WTC11 (cell line): ENCODE results near the gene ATP6V1D. TPM values are rescaled to one million over a fixed set of nuclear protein-coding genes. Genes with fewer than 3 reads are reported as not detected.

Experiments used
- ATAC-seq: fragments of 200-7000 bp; cut with Tn5 transposase; 2 replicates; pipeline ENCODE4 v1.10.0; 2021; ENCODE audit warnings: mild to moderate bottlenecking, moderate library complexity
- CTCF ChIA-PET: fragments of 300-600 bp; sonication (Branson Sonifier 250); formaldehyde crosslinking; loops from one replicate; lab custom pipeline; 2021; ENCODE audit warnings: antibody characterized with exemption; lab: Charles Lee
- POLR2A ChIA-PET: fragments of 350-600 bp; sonication (Branson Sonifier 250); formaldehyde crosslinking; loops from one replicate; lab custom pipeline; 2021; ENCODE audit warnings: antibody characterized with exemption; lab: Charles Lee
- DNase-seq: peaks from one replicate; pipeline ENCODE4 v3.0.0; 2021; ENCODE audit warnings: low spot score
- H3K27ac Mint-ChIP-seq: 2 replicates; pipeline ENCODE4 v1.8.0; 2021; ENCODE audit warnings: mixed read lengths
- H3K27me3 Mint-ChIP-seq: 2 replicates; pipeline ENCODE4 v1.8.0; 2021; ENCODE audit warnings: low read depth, mild to moderate bottlenecking, moderate library complexity, mixed read lengths
- H3K36me3 Mint-ChIP-seq: 2 replicates; pipeline ENCODE4 v1.8.0; 2021; ENCODE audit warnings: mixed read lengths
- H3K4me1 Mint-ChIP-seq: 2 replicates; pipeline ENCODE4 v1.8.0; 2022; ENCODE audit warnings: mixed read lengths
- H3K4me3 Mint-ChIP-seq: 2 replicates; pipeline ENCODE4 v1.8.0; 2021; ENCODE audit warnings: mild to moderate bottlenecking, moderate library complexity, mixed read lengths
- H3K9me3 Mint-ChIP-seq: 2 replicates; pipeline ENCODE4 v1.8.0; 2021; ENCODE audit warnings: mixed read lengths
- ELF4 ChIP-seq: sonication (generic); formaldehyde crosslinking; IDR thresholded peaks from 2 replicates; pipeline ENCODE4 v1.8.1; 2022; ENCODE audit warnings: low read depth, mild to moderate bottlenecking, moderate library complexity, missing genetic modification reagents
- ESRRA ChIP-seq: sonication (generic); formaldehyde crosslinking; IDR thresholded peaks from 2 replicates; pipeline ENCODE4 v1.8.1; 2022; ENCODE audit warnings: mild to moderate bottlenecking, missing genetic modification reagents, borderline replicate concordance
- GRHL2 ChIP-seq: fragments of 250-450 bp; sonication (Bioruptor Pico); IDR thresholded peaks from 2 replicates; pipeline ENCODE4 v1.8.0; 2022; ENCODE audit warnings: mild to moderate bottlenecking, moderate library complexity; ENCODE audit not compliant: insufficient replicate concordance, severe bottlenecking
- IRF2 ChIP-seq: sonication (generic); formaldehyde crosslinking; IDR thresholded peaks from 2 replicates; pipeline ENCODE4 v1.8.0; 2022; ENCODE audit warnings: low read depth, missing genetic modification reagents, borderline replicate concordance
- JUN ChIP-seq: sonication (generic); formaldehyde crosslinking; IDR thresholded peaks from 2 replicates; pipeline ENCODE4 v1.8.0; 2023; ENCODE audit warnings: mild to moderate bottlenecking, missing genetic modification reagents
- KAT7 ChIP-seq: sonication (generic); formaldehyde crosslinking; IDR thresholded peaks from 2 replicates; pipeline ENCODE4 v1.8.1; 2023; ENCODE audit warnings: missing genetic modification reagents, mild to moderate bottlenecking, borderline replicate concordance
- MYBL2 ChIP-seq: sonication (generic); formaldehyde crosslinking; IDR thresholded peaks from 2 replicates; pipeline ENCODE4 v1.8.1; 2023; ENCODE audit warnings: mild to moderate bottlenecking, moderate library complexity, missing genetic modification reagents
- TCF7 ChIP-seq: sonication (generic); formaldehyde crosslinking; IDR thresholded peaks from 2 replicates; pipeline ENCODE4 v1.8.0; 2022; ENCODE audit warnings: mild to moderate bottlenecking, low read depth, missing genetic modification reagents, moderate library complexity
- TEAD1 ChIP-seq: sonication (generic); formaldehyde crosslinking; IDR thresholded peaks from 2 replicates; pipeline ENCODE4 v1.8.0; 2022; ENCODE audit warnings: mild to moderate bottlenecking, missing genetic modification reagents
- TP53 ChIP-seq: sonication (generic); formaldehyde crosslinking; IDR thresholded peaks from 2 replicates; pipeline ENCODE4 v1.8.1; 2023; ENCODE audit warnings: mild to moderate bottlenecking, missing genetic modification reagents
- ZNF263 ChIP-seq: sonication (generic); formaldehyde crosslinking; IDR thresholded peaks from 2 replicates; pipeline ENCODE4 v1.8.1; 2022; ENCODE audit warnings: low read depth, mild to moderate bottlenecking, moderate library complexity, missing genetic modification reagents
- total RNA-seq: library from RNA; stranded (reverse); gene quantifications from 3 replicates; pipeline ENCODE4 v1.2.3, GENCODE V29; 2021
- TF ChIP-seq, protein P1 (sequence below): sonication (generic); formaldehyde crosslinking; IDR thresholded peaks from 2 replicates; pipeline ENCODE4 v1.8.1; 2023; ENCODE audit warnings: mild to moderate bottlenecking, missing genetic modification reagents, borderline replicate concordance
- TF ChIP-seq, protein P2 (sequence below): fragments of 200-600 bp; IDR thresholded peaks from 2 replicates; pipeline ENCODE4 v1.8.0; 2022; ENCODE audit warnings: antibody characterized with exemption
- TF ChIP-seq, protein P3 (sequence below): sonication (generic); formaldehyde crosslinking; IDR thresholded peaks from 2 replicates; pipeline ENCODE4 v1.8.0; 2022; ENCODE audit warnings: missing genetic modification reagents
- TF ChIP-seq, protein P4 (sequence below): sonication (generic); formaldehyde crosslinking; IDR thresholded peaks from 2 replicates; pipeline ENCODE4 v1.8.0; 2023; ENCODE audit warnings: missing genetic modification reagents
- TF ChIP-seq, protein P5 (sequence below): sonication (generic); formaldehyde crosslinking; IDR thresholded peaks from 2 replicates; pipeline ENCODE4 v1.8.1; 2023; ENCODE audit warnings: mild to moderate bottlenecking, missing genetic modification reagents, moderate library complexity
- TF ChIP-seq, protein P6 (sequence below): sonication (generic); formaldehyde crosslinking; conservative IDR thresholded peaks from 2 replicates; pipeline ENCODE4 v1.8.1; 2022; ENCODE audit warnings: mild to moderate bottlenecking, missing genetic modification reagents
- TF ChIP-seq, protein P7 (sequence below): fragments of 250-450 bp; sonication (Bioruptor Pico); IDR thresholded peaks from 2 replicates; pipeline ENCODE4 v1.8.0; 2021; ENCODE audit warnings: mild to moderate bottlenecking
- TF ChIP-seq, protein P8 (sequence below): fragments of 250-450 bp; sonication (Bioruptor Pico); IDR thresholded peaks from 2 replicates; pipeline ENCODE4 v1.9.0; 2021; ENCODE audit warnings: moderate library complexity, mild to moderate bottlenecking, inconsistent platforms, borderline replicate concordance

Gene ATP6V1D
- total RNA-seq, 1 experiment from 2014 or later = 54.0 TPM

DNA sequence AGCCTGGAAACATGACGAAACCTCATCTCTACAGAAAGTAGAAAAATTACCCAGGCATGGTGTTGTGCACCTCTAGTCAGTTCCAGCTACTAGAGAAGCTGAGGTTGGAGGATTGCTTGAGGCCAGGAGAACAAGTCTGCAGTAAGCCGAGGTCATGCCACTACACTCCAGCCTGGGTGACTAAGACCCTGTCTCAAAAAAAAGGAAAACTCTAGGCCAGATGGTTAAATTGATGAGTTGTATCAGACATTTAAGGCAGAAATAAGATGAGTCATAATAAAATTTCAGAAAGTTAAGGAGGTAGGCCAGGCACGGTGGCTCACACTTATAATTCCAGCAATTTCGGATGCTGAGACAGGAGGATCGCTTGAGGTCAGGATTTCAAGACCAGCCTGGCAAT lies 11.2 kb upstream of the ATP6V1D start (continued):
- TF ChIP-seq, protein P1, sequence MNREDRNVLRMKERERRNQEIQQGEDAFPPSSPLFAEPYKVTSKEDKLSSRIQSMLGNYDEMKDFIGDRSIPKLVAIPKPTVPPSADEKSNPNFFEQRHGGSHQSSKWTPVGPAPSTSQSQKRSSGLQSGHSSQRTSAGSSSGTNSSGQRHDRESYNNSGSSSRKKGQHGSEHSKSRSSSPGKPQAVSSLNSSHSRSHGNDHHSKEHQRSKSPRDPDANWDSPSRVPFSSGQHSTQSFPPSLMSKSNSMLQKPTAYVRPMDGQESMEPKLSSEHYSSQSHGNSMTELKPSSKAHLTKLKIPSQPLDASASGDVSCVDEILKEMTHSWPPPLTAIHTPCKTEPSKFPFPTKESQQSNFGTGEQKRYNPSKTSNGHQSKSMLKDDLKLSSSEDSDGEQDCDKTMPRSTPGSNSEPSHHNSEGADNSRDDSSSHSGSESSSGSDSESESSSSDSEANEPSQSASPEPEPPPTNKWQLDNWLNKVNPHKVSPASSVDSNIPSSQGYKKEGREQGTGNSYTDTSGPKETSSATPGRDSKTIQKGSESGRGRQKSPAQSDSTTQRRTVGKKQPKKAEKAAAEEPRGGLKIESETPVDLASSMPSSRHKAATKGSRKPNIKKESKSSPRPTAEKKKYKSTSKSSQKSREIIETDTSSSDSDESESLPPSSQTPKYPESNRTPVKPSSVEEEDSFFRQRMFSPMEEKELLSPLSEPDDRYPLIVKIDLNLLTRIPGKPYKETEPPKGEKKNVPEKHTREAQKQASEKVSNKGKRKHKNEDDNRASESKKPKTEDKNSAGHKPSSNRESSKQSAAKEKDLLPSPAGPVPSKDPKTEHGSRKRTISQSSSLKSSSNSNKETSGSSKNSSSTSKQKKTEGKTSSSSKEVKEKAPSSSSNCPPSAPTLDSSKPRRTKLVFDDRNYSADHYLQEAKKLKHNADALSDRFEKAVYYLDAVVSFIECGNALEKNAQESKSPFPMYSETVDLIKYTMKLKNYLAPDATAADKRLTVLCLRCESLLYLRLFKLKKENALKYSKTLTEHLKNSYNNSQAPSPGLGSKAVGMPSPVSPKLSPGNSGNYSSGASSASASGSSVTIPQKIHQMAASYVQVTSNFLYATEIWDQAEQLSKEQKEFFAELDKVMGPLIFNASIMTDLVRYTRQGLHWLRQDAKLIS = no peak

DNA sequence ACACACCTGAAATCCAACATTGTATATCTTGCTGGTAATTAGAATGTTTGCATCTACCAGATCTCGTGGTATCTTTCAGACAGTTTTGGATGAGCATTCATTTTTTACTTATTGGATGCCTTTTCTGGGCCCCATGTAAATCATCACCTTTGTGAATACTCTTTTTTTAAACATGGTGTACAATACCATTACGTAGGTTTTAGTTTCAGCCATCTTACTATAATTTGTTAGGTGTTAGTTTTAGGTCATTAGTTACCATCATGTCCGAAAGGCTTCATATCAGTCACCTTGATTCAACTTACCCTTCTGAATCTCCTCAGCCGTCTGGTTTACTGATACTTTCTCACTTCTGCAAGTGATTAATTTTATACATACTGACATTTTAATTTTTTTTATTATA lies 5.9 kb upstream of the ATP6V1D start:
- ChIA-PET CTCF (no interaction called here), POLR2A (no interaction called here)
- peaks cover 9% of the 10 kb centered on the region for H3K4me1 Mint-ChIP-seq
- peaks cover 50% of the 10 kb centered on the region for H3K36me3 Mint-ChIP-seq
- TF ChIP-seq ZNF263 (CRISPR knock-in tag) (no peak), KAT7 (CRISPR knock-in tag) (no peak), TCF7 (no peak), MYBL2 (CRISPR knock-in tag) (no peak), GRHL2 (CRISPR knock-in tag) (no peak), ELF4 (CRISPR knock-in tag) (no peak), ESRRA (CRISPR knock-in tag) (no peak), IRF2 (CRISPR knock-in tag) (no peak), JUN (CRISPR knock-in tag) (no peak), TP53 (no peak), TEAD1 (CRISPR knock-in tag) (no peak)
- TF ChIP-seq, protein P2, sequence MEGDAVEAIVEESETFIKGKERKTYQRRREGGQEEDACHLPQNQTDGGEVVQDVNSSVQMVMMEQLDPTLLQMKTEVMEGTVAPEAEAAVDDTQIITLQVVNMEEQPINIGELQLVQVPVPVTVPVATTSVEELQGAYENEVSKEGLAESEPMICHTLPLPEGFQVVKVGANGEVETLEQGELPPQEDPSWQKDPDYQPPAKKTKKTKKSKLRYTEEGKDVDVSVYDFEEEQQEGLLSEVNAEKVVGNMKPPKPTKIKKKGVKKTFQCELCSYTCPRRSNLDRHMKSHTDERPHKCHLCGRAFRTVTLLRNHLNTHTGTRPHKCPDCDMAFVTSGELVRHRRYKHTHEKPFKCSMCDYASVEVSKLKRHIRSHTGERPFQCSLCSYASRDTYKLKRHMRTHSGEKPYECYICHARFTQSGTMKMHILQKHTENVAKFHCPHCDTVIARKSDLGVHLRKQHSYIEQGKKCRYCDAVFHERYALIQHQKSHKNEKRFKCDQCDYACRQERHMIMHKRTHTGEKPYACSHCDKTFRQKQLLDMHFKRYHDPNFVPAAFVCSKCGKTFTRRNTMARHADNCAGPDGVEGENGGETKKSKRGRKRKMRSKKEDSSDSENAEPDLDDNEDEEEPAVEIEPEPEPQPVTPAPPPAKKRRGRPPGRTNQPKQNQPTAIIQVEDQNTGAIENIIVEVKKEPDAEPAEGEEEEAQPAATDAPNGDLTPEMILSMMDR = no peak
- TF ChIP-seq, protein P3, sequence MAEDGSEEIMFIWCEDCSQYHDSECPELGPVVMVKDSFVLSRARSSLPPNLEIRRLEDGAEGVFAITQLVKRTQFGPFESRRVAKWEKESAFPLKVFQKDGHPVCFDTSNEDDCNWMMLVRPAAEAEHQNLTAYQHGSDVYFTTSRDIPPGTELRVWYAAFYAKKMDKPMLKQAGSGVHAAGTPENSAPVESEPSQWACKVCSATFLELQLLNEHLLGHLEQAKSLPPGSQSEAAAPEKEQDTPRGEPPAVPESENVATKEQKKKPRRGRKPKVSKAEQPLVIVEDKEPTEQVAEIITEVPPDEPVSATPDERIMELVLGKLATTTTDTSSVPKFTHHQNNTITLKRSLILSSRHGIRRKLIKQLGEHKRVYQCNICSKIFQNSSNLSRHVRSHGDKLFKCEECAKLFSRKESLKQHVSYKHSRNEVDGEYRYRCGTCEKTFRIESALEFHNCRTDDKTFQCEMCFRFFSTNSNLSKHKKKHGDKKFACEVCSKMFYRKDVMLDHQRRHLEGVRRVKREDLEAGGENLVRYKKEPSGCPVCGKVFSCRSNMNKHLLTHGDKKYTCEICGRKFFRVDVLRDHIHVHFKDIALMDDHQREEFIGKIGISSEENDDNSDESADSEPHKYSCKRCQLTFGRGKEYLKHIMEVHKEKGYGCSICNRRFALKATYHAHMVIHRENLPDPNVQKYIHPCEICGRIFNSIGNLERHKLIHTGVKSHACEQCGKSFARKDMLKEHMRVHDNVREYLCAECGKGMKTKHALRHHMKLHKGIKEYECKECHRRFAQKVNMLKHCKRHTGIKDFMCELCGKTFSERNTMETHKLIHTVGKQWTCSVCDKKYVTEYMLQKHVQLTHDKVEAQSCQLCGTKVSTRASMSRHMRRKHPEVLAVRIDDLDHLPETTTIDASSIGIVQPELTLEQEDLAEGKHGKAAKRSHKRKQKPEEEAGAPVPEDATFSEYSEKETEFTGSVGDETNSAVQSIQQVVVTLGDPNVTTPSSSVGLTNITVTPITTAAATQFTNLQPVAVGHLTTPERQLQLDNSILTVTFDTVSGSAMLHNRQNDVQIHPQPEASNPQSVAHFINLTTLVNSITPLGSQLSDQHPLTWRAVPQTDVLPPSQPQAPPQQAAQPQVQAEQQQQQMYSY (CRISPR knock-in tag) = no peak
- TF ChIP-seq, protein P4, sequence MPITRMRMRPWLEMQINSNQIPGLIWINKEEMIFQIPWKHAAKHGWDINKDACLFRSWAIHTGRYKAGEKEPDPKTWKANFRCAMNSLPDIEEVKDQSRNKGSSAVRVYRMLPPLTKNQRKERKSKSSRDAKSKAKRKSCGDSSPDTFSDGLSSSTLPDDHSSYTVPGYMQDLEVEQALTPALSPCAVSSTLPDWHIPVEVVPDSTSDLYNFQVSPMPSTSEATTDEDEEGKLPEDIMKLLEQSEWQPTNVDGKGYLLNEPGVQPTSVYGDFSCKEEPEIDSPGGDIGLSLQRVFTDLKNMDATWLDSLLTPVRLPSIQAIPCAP (CRISPR knock-in tag) = no peak
- TF ChIP-seq, protein P5, sequence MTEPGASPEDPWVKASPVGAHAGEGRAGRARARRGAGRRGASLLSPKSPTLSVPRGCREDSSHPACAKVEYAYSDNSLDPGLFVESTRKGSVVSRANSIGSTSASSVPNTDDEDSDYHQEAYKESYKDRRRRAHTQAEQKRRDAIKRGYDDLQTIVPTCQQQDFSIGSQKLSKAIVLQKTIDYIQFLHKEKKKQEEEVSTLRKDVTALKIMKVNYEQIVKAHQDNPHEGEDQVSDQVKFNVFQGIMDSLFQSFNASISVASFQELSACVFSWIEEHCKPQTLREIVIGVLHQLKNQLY (CRISPR knock-in tag) = no peak
- TF ChIP-seq, protein P6, sequence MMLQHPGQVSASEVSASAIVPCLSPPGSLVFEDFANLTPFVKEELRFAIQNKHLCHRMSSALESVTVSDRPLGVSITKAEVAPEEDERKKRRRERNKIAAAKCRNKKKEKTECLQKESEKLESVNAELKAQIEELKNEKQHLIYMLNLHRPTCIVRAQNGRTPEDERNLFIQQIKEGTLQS (CRISPR knock-in tag) = no peak
- TF ChIP-seq, protein P7, sequence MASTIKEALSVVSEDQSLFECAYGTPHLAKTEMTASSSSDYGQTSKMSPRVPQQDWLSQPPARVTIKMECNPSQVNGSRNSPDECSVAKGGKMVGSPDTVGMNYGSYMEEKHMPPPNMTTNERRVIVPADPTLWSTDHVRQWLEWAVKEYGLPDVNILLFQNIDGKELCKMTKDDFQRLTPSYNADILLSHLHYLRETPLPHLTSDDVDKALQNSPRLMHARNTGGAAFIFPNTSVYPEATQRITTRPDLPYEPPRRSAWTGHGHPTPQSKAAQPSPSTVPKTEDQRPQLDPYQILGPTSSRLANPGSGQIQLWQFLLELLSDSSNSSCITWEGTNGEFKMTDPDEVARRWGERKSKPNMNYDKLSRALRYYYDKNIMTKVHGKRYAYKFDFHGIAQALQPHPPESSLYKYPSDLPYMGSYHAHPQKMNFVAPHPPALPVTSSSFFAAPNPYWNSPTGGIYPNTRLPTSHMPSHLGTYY (CRISPR knock-in tag) = no peak
- TF ChIP-seq, protein P8, sequence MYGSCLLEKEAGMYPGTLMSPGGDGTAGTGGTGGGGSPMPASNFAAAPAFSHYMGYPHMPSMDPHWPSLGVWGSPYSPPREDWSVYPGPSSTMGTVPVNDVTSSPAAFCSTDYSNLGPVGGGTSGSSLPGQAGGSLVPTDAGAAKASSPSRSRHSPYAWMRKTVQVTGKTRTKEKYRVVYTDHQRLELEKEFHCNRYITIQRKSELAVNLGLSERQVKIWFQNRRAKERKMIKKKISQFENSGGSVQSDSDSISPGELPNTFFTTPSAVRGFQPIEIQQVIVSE (CRISPR knock-in tag) = no peak
- no peaks in the 10 kb centered on the region for H3K27me3 Mint-ChIP-seq
- H3K9me3 Mint-ChIP-seq = no peaks in the 10 kb centered on the region
- H3K4me3 Mint-ChIP-seq = no peak overlapping the region
- ATAC-seq (no peak), DNase-seq (no peak)
- no peak overlapping the region for H3K27ac Mint-ChIP-seq
